ENCODE measurements around the gene CDS1. TPM values are rescaled to one million over a fixed set of nuclear protein-coding genes. Genes with fewer than 3 reads are reported as not detected.

CDS1 gene
- polyA plus RNA-seq, 4 donors = 24.3 to 28.9 (median 26.7) TPM

GRCh38 chr4:84699001-84699671 lies 116.2 kb downstream of the CDS1 start:
- DNase-seq (ENCODE audit: low read depth in 4 of 4, low spot score in 2 of 4) = no peak

Other genes starting within 250 kb of the CDS1 start
- gene NKX6-1, start 83.8 kb upstream of the CDS1 start, polyA plus RNA-seq (ENCODE audit: insufficient read length in 4 of 4) = under 1 TPM; 0.05 to 0.13 (median 0.09) TPM